Eye (tissue), 1 donor: ENCODE data around the gene JARID2.

Experiments used
- DNase-seq: peaks from one replicate; pipeline ENCODE4 v3.0.0-alpha.2; 2015

JARID2 gene

GRCh38 chr6:15245361-15246216 is at the start of gene JARID2:
TSS of gene JARID2 (plus strand) at chr6:15246069. CDS start at chr6:15246540, 471 bp downstream.
- DNase-seq, result peak; percentile 100

- DNase-seq, result peak; percentile 70
Measured at GRCh38 chr6:15200087-15200486, 45.8 kb upstream of the JARID2 start.

GRCh38 chr6:15205321-15205720 is 40.5 kb upstream of the JARID2 start:
- DNase-seq, result no peak

GRCh38 chr6:15206887-15207286 is 39.0 kb upstream of the JARID2 start:
- no peak for DNase-seq

- DNase-seq, result no peak
Measured at GRCh38 chr6:15207923-15208322, 37.9 kb upstream of the JARID2 start.

- DNase-seq, result no peak
Measured at GRCh38 chr6:15213838-15214400, 31.9 kb upstream of the JARID2 start.

- DNase-seq, result no peak
Measured at GRCh38 chr6:15218401-15218800, 27.5 kb upstream of the JARID2 start.

GRCh38 chr6:15220062-15220461 is 25.8 kb upstream of the JARID2 start:
- DNase-seq, result no peak

- no peak for DNase-seq
Measured at GRCh38 chr6:15227827-15228318, 18.0 kb upstream of the JARID2 start.

GRCh38 chr6:15230827-15231226 is 15.0 kb upstream of the JARID2 start:
- no peak for DNase-seq

GRCh38 chr6:15232836-15233510 is 12.9 kb upstream of the JARID2 start:
- no peak for DNase-seq

GRCh38 chr6:15234068-15234758 is 11.7 kb upstream of the JARID2 start:
- no peak for DNase-seq

GRCh38 chr6:15239616-15240364 is 6.1 kb upstream of the JARID2 start:
- no peak for DNase-seq

- no peak for DNase-seq
Measured at GRCh38 chr6:15242503-15242902, 3.4 kb upstream of the JARID2 start.

GRCh38 chr6:15242937-15243614 is 2.8 kb upstream of the JARID2 start:
- no peak for DNase-seq

- peak; percentile 77 for DNase-seq
Measured at GRCh38 chr6:15243910-15244619, 1.8 kb upstream of the JARID2 start.

GRCh38 chr6:15244620-15245360 is 1.1 kb upstream of the JARID2 start:
- DNase-seq, result peak; percentile 89

GRCh38 chr6:15246217-15246665 is 372 bp downstream of the JARID2 start:
- no peak for DNase-seq

GRCh38 chr6:15246666-15247499 is 1.0 kb downstream of the JARID2 start:
- no peak for DNase-seq
